Measurements from ENCODE around the gene TSPAN6.

GRCh38 chrX:100647095-100647494, 10.5 kb upstream of the TSPAN6 start:
- no peak for TF ChIP-seq CTCF (IDR thresholded peaks at IDR 0.05)
- no peak for TF ChIP-seq EZH2 (IDR thresholded peaks at IDR 0.05)
